GM12878 (cell line): ENCODE measurements around the gene ACTG1. TPM values are rescaled to one million over a fixed set of nuclear protein-coding genes. Genes with fewer than 3 reads are reported as not detected.

Experiments
- ATAC-seq: fragments of 200-7000 bp; cut with Tn5 transposase; 3 replicates; pipeline ENCODE4 v1.9.1; 2020; ENCODE audit warnings: mild to moderate bottlenecking, moderate library complexity
- BruUV-seq: library from RNA; stranded (reverse); fragments of 400-500 nt; replicated peaks from 2 replicates; lab custom pipeline; 2021; lab: Mats Ljungman, UMichigan
- CTCF ChIA-PET: fragments of 300-600 bp; sonication (Branson Sonifier 250); formaldehyde crosslinking; extraction: SDS; loops from one replicate; lab custom pipeline; 2021; ENCODE audit warnings: inconsistent platforms; lab: Yijun Ruan, JAX
- POLR2A ChIA-PET: fragments of 350-600 bp; formaldehyde crosslinking; extraction: SDS; loops from one replicate; lab custom pipeline; 2021; ENCODE audit warnings: inconsistent platforms; lab: Charles Lee
- RAD21 ChIA-PET: fragments of 300-600 bp; sonication (Branson Sonifier 250); formaldehyde crosslinking; loops from one replicate; lab custom pipeline; 2023; ENCODE audit warnings: antibody characterized with exemption; ENCODE audit not compliant: unreplicated experiment; lab: Charles Lee
- SMC1A ChIA-PET: fragments of 300-600 bp; sonication (Branson Sonifier 250); formaldehyde crosslinking; loops from one replicate; lab custom pipeline; 2023; ENCODE audit not compliant: unreplicated experiment, uncharacterized antibody; lab: Charles Lee
- DNase-seq: peaks from one replicate; pipeline ENCODE4 v3.0.0-alpha.2; 2011; ENCODE audit warnings: low read depth, low spot score
- FAIRE-seq: peaks from 3 replicates; lab custom pipeline; 2011; peaks lifted over from hg19 to GRCh38; lab: Jason Lieb, UNC
- H2AFZ ChIP-seq: 2 replicates; pipeline ENCODE4 v1.6.0; 2011; ENCODE audit warnings: low read depth, low read length, control low read depth; ENCODE audit not compliant: control insufficient read depth
- H3K27ac ChIP-seq: 2 replicates; pipeline ENCODE4 v1.5.1; 2011; ENCODE audit warnings: control low read depth; ENCODE audit not compliant: control insufficient read depth, insufficient read depth
- H3K27me3 ChIP-seq, 2 experiments: replicated peaks in 1 of 2; 2 replicates each; pipeline versions ENCODE4 v1.6.0 to v1.6.1; 2011; ENCODE audit warnings: low read length in 1 of 2; ENCODE audit not compliant: control insufficient read depth in 2 of 2, insufficient read depth in 2 of 2
- H3K36me3 ChIP-seq, 2 experiments: 2 replicates each; pipeline ENCODE4 v1.5.1; 2011; ENCODE audit warnings: low read length in 1 of 2; ENCODE audit not compliant: control insufficient read depth in 2 of 2, insufficient read depth in 2 of 2
- H3K4me1 ChIP-seq: 2 replicates; pipeline ENCODE4 v1.6.1; 2011; ENCODE audit warnings: mild to moderate bottlenecking, low read length, moderate library complexity, mixed read lengths; ENCODE audit not compliant: control insufficient read depth, insufficient read depth
- H3K4me2 ChIP-seq: 2 replicates; pipeline ENCODE4 v1.6.0; 2011; ENCODE audit warnings: control low read depth; ENCODE audit not compliant: control insufficient read depth, insufficient read depth
- H3K4me3 ChIP-seq: fragments of 200-600 bp; sonication (generic); 2 replicates; pipeline ENCODE4 v1.5.1; 2016
- H3K79me2 ChIP-seq: 2 replicates; pipeline ENCODE4 v1.6.0; 2011; ENCODE audit warnings: low read length; ENCODE audit not compliant: control insufficient read depth, insufficient read depth
- H3K9ac ChIP-seq: 2 replicates; pipeline ENCODE4 v1.8.0; 2011; ENCODE audit warnings: low read length, control low read depth, mixed read lengths; ENCODE audit not compliant: control insufficient read depth, insufficient read depth
- H3K9me3 ChIP-seq: replicated peaks from 3 replicates; pipeline ENCODE4 v1.5.1; 2011; ENCODE audit warnings: mild to moderate bottlenecking, low read length; ENCODE audit not compliant: control insufficient read depth, insufficient read depth
- H4K20me1 ChIP-seq: 2 replicates; pipeline ENCODE4 v1.6.0; 2011; ENCODE audit not compliant: control insufficient read depth, insufficient read depth
- BCLAF1 ChIP-seq: fragments of 450-650 bp; IDR thresholded peaks from 2 replicates; pipeline ENCODE4 v1.6.1; 2017; ENCODE audit warnings: antibody characterized with exemption, mild to moderate bottlenecking, moderate library complexity
- BMI1 ChIP-seq: fragments of 450-650 bp; IDR thresholded peaks from 2 replicates; pipeline ENCODE4 v1.6.1; 2016; ENCODE audit warnings: mild to moderate bottlenecking, moderate library complexity, borderline replicate concordance
- CBX3 ChIP-seq: fragments of 200-600 bp; sonication (generic); IDR thresholded peaks from 2 replicates; pipeline ENCODE4 v1.6.1; 2016; ENCODE audit warnings: low read depth, borderline replicate concordance
- CHD1 ChIP-seq: IDR thresholded peaks from 2 replicates; pipeline ENCODE4 v1.6.1; 2012; ENCODE audit warnings: low read depth, low read length, improper control_type of control experiment
- CREB1 ChIP-seq: IDR thresholded peaks from 2 replicates; pipeline ENCODE4 v1.6.1; 2012; ENCODE audit warnings: low read depth, mild to moderate bottlenecking, inconsistent platforms
- CREM ChIP-seq: IDR thresholded peaks from 2 replicates; pipeline ENCODE4 v1.6.1; 2014; ENCODE audit warnings: antibody characterized with exemption, low read depth
- FOXK2 ChIP-seq: fragments of 450-650 bp; IDR thresholded peaks from 2 replicates; pipeline ENCODE4 v1.6.1; 2017; ENCODE audit warnings: mild to moderate bottlenecking, moderate library complexity
- JUND ChIP-seq: IDR thresholded peaks from 2 replicates; pipeline ENCODE4 v1.6.1; 2012; ENCODE audit warnings: low read depth, mild to moderate bottlenecking, low read length, improper control_type of control experiment, moderate library complexity
- KDM1A ChIP-seq: fragments of 200-600 bp; sonication (generic); IDR thresholded peaks from 2 replicates; pipeline ENCODE4 v1.6.1; 2016; ENCODE audit warnings: borderline replicate concordance
- MTA3 ChIP-seq: IDR thresholded peaks from 2 replicates; pipeline ENCODE4 v1.6.1; 2012; ENCODE audit warnings: low read length, inconsistent platforms, borderline replicate concordance
- POLR2AphosphoS2 ChIP-seq: IDR thresholded peaks from 2 replicates; pipeline ENCODE4 v1.6.1; 2011; ENCODE audit warnings: low read depth, mild to moderate bottlenecking, low read length, improper control_type of control experiment, moderate library complexity
- POLR2AphosphoS5 ChIP-seq: IDR thresholded peaks from 2 replicates; pipeline ENCODE4 v1.6.1; 2011; ENCODE audit warnings: mild to moderate bottlenecking, low read length, inconsistent platforms
- POU2F2 ChIP-seq: IDR thresholded peaks from 3 replicates; pipeline ENCODE4 v1.6.1; 2011; ENCODE audit warnings: low read depth, mild to moderate bottlenecking, low read length, borderline replicate concordance
- SMAD1 ChIP-seq: fragments of 450-650 bp; IDR thresholded peaks from 2 replicates; pipeline ENCODE4 v1.6.1; 2018; ENCODE audit warnings: mild to moderate bottlenecking, low read depth; ENCODE audit not compliant: partially characterized antibody
- SMARCA5 ChIP-seq: fragments of 450-650 bp; IDR thresholded peaks from 2 replicates; pipeline ENCODE4 v1.6.1; 2017; ENCODE audit warnings: mild to moderate bottlenecking
- SP1 ChIP-seq: IDR thresholded peaks from one replicate; pipeline ENCODE4 v1.6.1; 2011; ENCODE audit warnings: low read depth, low read length
- SPI1 ChIP-seq: IDR thresholded peaks from 2 replicates; pipeline ENCODE4 v1.6.1; 2011; ENCODE audit warnings: low read depth, mild to moderate bottlenecking, low read length, moderate library complexity, borderline replicate concordance; ENCODE audit not compliant: insufficient read depth
- TAF1 ChIP-seq: IDR thresholded peaks from 2 replicates; pipeline ENCODE4 v1.6.1; 2011; ENCODE audit warnings: mild to moderate bottlenecking, low read depth, low read length, borderline replicate concordance
- TCF12 ChIP-seq: IDR thresholded peaks from 2 replicates; pipeline ENCODE4 v1.6.1; 2011; ENCODE audit warnings: low read depth, mild to moderate bottlenecking, low read length
- USF2 ChIP-seq: IDR thresholded peaks from 2 replicates; pipeline ENCODE4 v1.6.1; 2011; ENCODE audit warnings: low read depth, low read length, improper control_type of control experiment, borderline replicate concordance
- YY1 ChIP-seq: IDR thresholded peaks from 2 replicates; pipeline ENCODE4 v1.6.1; 2011; ENCODE audit warnings: low read depth, mild to moderate bottlenecking, low read length
- ZNF622 ChIP-seq: fragments of 450-650 bp; IDR thresholded peaks from 2 replicates; pipeline ENCODE4 v1.6.1; 2017; ENCODE audit warnings: mild to moderate bottlenecking, inconsistent platforms
- WGBS: methylation state at CpG from one replicate; pipeline ENCODE4 v1.1.6; 2016; ENCODE audit warnings: low lambda C conversion rate; ENCODE audit not compliant: insufficient replicate concordance, insufficient coverage; ENCODE audit errors: missing lambda C conversion rate; 5-methylcytosine and 5-hydroxymethylcytosine counted together
- in situ Hi-C: fragments of 300-500 bp; cut with MboI; formaldehyde crosslinking; loops from 9 replicates; pipeline ENCODE4 v1.14.3; 2018; ENCODE audit warnings: mixed read lengths
- intact Hi-C: fragments of 100-400 bp; cut with micrococcal nuclease; formaldehyde crosslinking; loops from one replicate; pipeline ENCODE4 v1.14.2; 2022; ENCODE audit not compliant: unreplicated experiment
- polyA plus RNA-seq, 11 experiments: library from polyadenylated mRNA; depleted of rRNA in 4 of 11; unstranded in 6 of 11; stranded (reverse) in 5 of 11; fragments of >200 nt; fragmentation: Nextera tagmentation in 4 of 11; fragmentation: Illumina TruSeq in 1 of 11; extraction: Ambion mirVana in 4 of 11; extraction: Trizol in 1 of 11; gene quantifications; 1 replicate in 1 of 11; 2 replicates in 10 of 11; pipeline versions ENCODE4 v1.2.1 to v1.2.3, GENCODE V29; 2011 to 2016; ENCODE audit warnings: inconsistent platforms in 2 of 11, missing spikeins in 2 of 11, low read depth in 1 of 11
- total RNA-seq, 4 experiments: library from RNA; depleted of rRNA in 3 of 4; stranded (reverse); fragments of >200 nt in 3 of 4; fragmentation: Illumina TruSeq in 1 of 4; extraction: Trizol in 1 of 4; gene quantifications; 2 replicates each; pipeline versions ENCODE4 v1.2.1 to v1.2.3, GENCODE V29; 2013 to 2021

ACTG1 gene
- total and polyA plus RNA-seq, 10 of the 15 experiments (the other 5 are each of a cell fraction or from before 2014, with no cell fraction given): 810 to 6,105 (median 3,650) TPM

- no TSS peak for BruUV-seq
- H3K9me3 ChIP-seq: no peaks in the 10 kb centered on the region; the same call in 2 of the 3 replicates
- H3K4me3 ChIP-seq: peak overlapping the region; percentile 95
- in situ Hi-C loops: no loop called here
- ATAC-seq (no peak), FAIRE-seq (peak; percentile 57), DNase-seq (no peak)
- ChIA-PET POLR2A (interaction anchor here (0.6 to 2.4 kb wide), 4 partner anchors 9 to 157 kb away, joined by 3 to 16 read pairs (median 3); partner anchors contain the start of genes CCDC137, FAAP100 and OXLD1), RAD21 (interaction anchor here (0.8 to 1.3 kb wide), 2 partner anchors 10 to 26 kb away, joined by 3 to 4 read pairs; no protein-coding TSS in a partner anchor), SMC1A (interaction anchor here (2.2 kb wide), 1 partner anchor 26 kb away, joined by 9 read pairs; no protein-coding TSS in a partner anchor), CTCF (interaction anchor here (0.7 to 1.6 kb wide), 3 partner anchors 25 to 218 kb away, joined by 3 to 8 read pairs (median 4); no protein-coding TSS in a partner anchor)
- intact Hi-C loops: no loop called here
- peak overlapping the region; percentile 15; the same call in 1 of the 2 replicates for H3K27ac ChIP-seq
- peaks cover 11% of the 10 kb centered on the region for H4K20me1 ChIP-seq
- H3K4me2 ChIP-seq: peak overlapping the region; percentile 85
- no peaks in the 10 kb centered on the region for H3K4me1 ChIP-seq
- H3K79me2 ChIP-seq: peaks cover 54% of the 10 kb centered on the region
- no peak overlapping the region for H2AFZ ChIP-seq
- no peaks in the 10 kb centered on the region for H3K27me3 ChIP-seq
- peaks cover 18 to 29% of the 10 kb centered on the region in 2 experiments for H3K36me3 ChIP-seq
- H3K9ac ChIP-seq: peak overlapping the region; percentile 85
- 3% methylated on average over 12 of the region's 12 CpGs for WGBS
- TF ChIP-seq KDM1A: no peak
- no peak for TF ChIP-seq MTA3
- TF ChIP-seq ZNF622: no peak
- peak; percentile 85 for TF ChIP-seq POU2F2
- TF ChIP-seq POLR2AphosphoS5: peak; percentile 87
- no peak for TF ChIP-seq SP1
- TF ChIP-seq USF2: no peak
- TF ChIP-seq BCLAF1: no peak
- no peak for TF ChIP-seq JUND
- TF ChIP-seq POLR2AphosphoS2: peak; percentile 97
- TF ChIP-seq SPI1: no peak
- no peak for TF ChIP-seq TCF12
- TF ChIP-seq CBX3: no peak
- no peak for TF ChIP-seq FOXK2
- TF ChIP-seq SMAD1: peak; percentile 17
- TF ChIP-seq TAF1: 0 out of 2 replicates have a peak, but pooled peaks have one; percentile 40
- peak; percentile 32; the same call in 1 of the 2 replicates for TF ChIP-seq BMI1
- no peak for TF ChIP-seq CHD1
- no peak for TF ChIP-seq YY1
- TF ChIP-seq CREB1: no peak
- no peak for TF ChIP-seq CREM
- TF ChIP-seq SMARCA5: 0 out of 2 replicates have a peak, but pooled peaks have one; percentile 28
Measured at GRCh38 chr17:81509207-81509971, 3.2 kb downstream of the ACTG1 start.
